ENCODE data around the gene TFIP11.

The TFIP11 gene

DNA sequence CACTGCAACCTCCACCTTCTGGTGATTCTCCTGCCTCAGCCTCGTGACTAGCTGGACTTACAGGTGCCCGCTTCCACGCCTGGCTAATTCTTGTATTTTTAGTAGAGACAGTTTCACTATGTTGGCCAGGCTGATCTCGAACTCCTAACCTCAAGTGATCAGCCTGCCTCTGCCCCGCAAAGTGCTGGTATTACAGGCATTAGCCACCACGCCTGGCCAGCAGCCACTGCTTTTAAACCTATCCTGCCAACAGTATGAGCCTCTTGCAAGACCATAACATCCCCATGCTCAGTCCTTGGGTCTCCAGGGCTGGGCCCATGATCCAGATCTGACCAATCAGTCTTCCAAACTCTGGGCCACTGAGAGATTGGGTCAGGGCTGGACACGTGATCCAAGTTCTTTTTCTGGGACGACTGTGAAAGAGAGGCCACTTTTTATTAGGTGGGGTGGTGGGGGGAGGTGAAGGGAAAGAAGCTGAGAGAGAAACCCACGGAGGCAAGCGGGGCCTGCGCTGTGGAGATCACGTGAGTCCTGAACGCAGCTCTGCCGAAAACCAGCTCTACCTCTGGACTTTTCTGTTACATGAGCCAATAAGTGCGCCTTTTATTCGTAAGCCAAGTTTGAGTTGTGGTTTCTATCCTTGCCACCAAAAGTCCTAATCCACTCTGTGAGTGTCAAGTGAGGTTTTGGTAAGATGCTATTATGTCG lies 65.3 kb downstream of the TFIP11 start:
- no peak for DNase-seq

- DNase-seq, result no peak
Observed at GRCh38 chr22:26445577-26446275, 66.5 kb downstream of the TFIP11 start.

DNA sequence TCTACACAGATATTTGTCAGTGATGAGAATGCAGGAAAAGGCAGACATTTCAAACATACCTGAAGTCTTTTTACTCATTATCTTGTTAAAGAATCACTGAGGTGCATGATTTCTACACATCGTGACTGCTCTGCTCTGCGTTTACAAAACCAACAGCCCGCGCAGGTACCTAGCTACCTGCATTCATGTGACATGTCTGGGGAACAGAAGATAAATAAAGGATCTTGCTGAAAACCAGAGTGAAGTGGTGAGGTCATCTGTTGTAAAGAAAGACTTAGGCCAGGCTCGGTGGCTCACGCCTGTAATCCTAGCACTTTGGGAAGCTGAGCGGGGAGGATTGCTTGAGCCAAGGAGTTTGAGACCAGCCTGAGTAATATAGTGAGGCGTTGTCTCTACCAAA lies 67.5 kb downstream of the TFIP11 start:
- no peak for DNase-seq

GRCh38 chr22:26443901-26444690 lies 68.2 kb downstream of the TFIP11 start:
- no peak for DNase-seq

DNA sequence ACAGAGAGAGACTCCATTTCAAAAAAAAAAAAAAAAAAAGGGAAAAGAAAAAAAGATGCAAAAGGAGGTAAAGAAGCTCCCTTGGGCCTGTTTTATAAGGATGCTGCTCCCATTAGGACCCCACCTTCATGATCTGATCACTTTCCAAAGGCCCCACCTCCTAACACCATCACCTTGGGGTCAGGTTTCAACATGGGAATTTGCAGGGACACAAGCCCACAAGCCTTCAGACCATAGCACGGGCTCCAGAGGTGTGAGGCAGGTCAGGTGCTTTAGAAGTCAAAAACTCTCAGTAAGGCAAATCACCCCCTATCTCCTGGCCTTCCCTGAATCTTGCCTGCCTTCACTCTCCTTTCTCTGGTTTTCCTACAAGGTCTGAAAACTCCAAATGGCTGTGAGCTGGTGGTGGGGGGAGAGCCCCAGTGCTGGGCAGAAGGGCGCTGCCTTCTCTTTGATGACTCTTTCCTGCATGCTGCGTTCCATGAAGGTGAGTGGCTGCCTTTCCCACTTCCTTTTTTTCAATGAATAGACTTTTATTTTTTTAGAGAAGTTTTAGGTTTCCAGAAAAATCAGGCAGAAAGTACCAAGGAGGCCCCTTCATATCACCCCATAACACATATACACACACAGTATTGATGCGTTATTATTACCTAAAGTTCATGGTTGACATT lies 70.1 kb downstream of the TFIP11 start:
- no peak for DNase-seq
